GM19099 (cell line): ENCODE data around the gene LOXHD1.

Experiments used
- POLR2A ChIP-seq: IDR thresholded peaks from 3 replicates; pipeline ENCODE4 v1.6.1; 2011; ENCODE audit warnings: low read depth; ENCODE audit not compliant: insufficient read length; ENCODE audit errors: extremely low read depth

The LOXHD1 gene

DNA sequence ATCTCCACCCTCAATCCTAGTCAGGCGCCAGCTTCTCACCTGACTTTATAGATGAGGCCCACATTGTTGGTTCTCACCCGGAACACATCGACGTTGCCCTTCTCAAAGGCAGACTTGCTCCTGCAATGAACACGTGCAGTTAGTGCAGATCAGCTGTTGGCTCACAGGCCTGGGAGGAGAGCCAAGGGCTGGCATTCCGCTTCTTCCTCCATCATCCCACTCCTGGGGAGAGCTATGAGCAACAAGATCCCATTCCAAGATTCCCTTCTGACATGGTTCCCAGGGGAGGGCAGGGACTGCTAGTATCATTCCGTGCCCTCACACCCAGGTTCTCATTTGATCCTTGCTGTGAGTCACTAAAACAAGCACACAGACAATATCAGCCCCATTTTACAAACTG, 15.1 kb downstream of the LOXHD1 start:
- TF ChIP-seq POLR2A, result no peak

DNA sequence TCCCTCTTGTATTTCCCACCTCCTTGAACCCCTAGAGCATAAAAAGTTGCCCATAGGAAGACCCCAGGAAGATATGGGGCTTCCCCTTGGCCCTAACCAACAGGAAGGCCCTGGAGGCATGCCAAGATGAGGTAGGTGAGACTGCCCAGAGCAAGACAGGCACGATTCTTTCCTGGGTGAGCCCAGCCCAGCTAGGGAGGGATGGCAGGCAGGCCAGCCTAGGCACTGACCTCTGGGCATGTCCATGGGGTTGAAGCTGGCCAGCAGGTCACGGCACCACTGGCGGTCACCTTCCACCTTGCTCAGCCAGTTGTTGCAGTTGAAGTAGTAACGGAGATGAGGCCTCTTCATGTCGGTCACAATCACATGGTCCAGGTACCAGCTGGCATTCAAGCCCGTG, 17.6 kb downstream of the LOXHD1 start:
- TF ChIP-seq POLR2A, result no peak

DNA sequence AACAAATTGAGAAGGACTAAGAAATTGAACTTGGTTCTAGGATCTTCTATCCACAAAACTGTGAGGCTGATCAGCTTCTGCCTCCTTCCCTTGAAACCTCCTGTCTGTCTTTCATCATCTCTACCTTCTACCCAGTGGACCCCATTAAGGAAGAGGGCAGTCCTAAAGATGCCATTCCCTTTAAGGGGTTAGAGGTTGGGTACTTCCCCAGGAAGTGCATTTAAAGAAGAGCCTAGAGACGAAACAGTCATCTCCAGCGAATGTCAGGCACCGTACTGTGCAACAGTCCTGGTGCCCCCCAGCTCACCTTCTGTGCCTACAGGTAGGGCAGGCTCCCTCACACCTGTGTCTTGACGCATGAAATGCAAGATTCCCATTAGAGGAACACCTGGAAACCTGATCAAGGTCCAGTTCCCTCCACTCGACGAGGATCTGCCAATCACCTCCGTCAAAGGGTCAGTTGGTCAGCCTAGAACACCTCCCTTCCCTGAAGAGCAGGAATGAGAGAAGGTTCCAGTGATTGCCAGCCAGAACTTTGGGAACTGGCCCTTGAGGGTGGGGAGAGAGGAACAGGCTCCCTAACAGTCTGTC, 20.9 kb downstream of the LOXHD1 start:
- TF ChIP-seq POLR2A, result no peak

DNA sequence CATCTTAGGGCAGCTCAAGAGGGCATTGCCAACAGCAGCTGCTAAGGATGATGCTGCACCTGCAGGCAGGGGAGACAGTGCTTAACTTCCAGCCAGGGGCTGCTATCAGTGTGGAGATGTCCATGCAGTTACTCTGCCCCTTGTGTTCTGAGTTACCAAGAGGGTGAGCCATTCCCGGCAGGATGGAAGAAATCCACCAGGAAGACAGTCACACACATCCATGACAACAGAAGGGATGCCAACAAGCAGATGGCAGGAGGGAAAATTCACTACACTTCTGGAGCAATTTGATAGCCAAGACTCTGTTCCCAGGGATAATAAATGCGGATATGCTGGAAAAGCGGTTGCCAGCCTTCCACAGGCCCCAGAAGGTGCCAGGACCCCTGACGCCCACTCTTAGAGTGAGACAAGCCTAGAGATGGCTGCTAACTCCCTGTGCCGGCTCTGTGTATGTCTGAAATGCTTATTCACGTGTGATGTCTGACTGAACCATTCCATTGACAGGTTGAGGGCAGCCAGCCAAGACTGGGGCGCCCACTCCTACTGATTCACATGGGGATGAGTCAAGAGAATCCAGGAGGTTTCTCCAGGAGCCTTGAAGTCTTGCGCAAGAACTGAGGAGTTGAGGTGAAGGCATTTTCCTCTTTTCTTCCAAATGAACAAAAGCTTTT, 24.5 kb downstream of the LOXHD1 start:
- no peak for TF ChIP-seq POLR2A

DNA sequence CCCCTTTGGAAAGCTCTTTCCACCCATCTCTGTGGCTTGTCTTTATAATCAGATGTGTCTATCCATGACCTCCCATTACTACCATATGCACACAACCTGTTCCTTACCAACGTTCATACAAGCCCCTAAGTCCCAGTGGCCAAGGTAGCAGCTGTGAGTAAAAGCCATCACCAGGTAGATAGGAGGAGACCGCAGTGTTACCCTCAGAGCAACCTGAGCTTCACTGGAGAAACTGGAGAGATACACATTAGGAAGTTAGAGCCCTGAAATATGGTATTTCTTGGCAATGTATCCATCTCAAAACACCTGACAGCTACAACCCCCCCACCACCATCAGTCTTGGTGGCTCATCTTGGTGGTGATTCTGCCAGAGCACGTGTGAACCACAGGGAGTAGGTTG, 26.0 kb downstream of the LOXHD1 start:
- no peak for TF ChIP-seq POLR2A

DNA sequence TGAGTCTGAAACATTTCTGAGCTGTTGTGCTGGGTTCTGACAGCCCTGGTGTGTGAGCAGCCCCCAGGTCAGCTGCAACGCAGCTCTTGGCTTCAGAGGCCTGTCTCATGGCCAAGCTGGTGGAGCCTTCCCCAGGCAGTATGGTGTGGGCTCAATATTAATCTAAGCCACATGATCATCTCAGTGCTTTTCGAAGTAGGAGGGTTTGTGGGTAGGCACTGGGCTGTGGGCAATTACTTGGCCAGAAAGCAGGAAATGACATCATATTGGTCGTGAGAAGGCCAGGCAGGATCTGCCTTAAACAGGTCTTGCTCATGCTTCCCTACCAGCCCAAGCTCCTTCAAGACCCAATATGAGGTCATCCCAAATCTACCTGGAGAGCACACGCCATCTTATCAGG, 26.9 kb downstream of the LOXHD1 start:
- no peak for TF ChIP-seq POLR2A

DNA sequence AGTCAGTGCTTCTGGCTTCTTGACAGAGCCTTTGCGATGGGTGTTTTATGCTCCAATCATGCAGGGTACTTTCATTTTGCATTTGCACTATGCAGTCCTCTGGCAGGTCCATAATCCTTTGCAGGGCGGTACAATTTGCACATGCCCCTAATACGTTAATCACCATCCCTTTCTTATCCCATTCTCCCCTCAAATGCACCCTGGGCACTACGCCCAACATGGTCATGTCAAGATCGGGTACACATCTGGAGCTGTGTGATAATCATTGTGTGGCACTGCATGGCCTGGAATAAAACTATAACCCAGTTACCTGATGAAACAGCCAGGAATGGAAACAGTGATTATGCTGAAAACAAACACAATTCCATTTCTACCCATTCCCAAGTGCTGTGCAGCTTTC, 27.7 kb downstream of the LOXHD1 start:
- TF ChIP-seq POLR2A, result no peak

DNA sequence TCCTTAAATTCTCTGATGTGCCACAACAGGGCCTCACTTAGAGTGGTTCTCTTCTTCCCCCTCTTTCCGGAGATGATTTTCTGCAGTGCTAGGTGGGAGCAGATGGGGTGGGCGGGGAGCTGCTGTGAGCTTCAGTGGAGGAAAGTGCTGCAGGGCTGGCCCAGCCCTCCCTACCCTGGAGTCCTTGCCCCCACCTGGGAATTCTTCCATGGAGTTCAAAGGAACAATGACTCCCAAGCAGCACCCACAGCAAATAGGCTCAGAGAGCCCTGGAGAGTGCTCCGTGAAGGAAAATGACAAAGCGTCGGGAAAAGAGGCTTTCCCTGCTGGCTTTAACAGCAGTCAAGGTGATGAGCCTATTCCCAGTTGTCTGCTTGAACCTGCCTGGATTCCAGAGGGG, 28.8 kb downstream of the LOXHD1 start:
- no peak for TF ChIP-seq POLR2A

DNA sequence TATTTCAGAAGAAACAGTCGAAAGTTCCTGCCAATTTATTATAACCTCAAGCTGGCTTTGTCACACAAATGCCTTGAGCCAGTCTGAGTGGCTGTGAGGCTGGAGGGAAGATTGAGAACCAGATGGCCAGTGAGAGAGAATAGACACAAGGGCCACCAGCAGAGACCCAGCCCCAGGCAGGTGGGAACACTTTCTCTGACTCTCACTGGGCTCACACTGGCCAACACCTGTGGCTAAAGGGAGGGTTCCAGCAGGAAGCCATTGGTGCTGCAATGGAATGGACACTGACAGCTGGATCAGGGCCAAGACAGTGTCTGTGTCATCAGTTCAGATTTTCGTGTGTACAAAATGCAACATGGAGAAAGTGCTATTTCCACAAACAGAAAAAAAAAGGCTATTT, 29.9 kb downstream of the LOXHD1 start:
- TF ChIP-seq POLR2A, result no peak

DNA sequence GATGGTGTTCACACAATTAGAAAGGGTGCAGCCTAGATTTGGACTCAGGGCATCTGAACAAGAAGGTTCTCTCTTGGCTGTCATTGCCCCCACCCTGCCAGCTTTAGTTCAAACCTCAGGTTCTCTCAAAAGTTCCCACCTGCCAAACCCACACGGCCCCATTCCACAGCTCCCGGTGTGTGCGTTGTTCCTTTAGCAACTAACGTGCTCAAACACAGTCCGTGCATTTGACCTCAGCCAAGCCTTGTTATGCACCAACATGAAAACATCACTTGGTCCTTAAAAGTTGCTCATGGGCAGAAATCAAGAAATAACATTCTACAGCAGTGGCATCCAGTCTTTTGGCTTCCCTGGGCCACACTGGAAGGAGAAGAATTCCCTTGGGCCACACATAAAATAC, 32.0 kb downstream of the LOXHD1 start:
- TF ChIP-seq POLR2A, result no peak

DNA sequence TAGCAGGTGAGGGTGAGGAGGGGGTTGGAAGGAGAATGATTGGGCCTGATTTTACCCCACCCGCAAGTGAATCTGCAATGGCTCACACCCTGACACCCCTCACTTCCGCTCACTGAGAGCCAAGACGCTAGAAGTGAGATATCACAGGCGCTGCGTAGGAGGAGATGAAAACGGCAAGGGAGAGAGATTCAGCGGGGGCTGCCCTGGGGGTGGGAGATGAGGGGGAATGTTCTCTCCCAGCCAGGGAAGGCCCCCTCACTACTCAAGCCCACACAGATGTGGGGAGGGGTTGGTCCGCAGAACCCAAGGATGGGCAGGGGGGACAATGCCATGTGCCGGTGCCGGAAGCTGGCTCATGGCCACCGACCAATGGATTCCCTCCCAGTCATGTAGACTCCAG, 32.9 kb downstream of the LOXHD1 start:
- TF ChIP-seq POLR2A, result no peak

DNA sequence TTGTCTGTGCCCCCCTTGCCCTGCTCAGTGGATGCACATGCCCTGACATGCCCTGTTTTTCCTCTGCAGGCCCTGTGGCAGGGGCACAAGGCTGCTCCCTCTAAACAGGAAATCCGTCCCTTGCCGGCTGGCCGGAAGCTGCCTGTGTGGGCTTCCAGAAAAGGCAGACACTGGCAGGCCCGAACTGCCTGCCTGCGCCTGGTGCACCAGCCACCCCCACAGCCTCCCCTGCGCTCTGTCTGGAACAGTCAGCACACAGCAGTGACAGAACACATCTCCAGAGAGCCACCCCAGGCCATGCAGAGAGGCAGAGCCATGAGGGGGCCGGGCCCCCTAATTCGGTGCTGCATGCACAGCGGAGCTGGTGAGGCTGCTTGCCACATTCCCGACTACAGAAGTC, 33.5 kb downstream of the LOXHD1 start:
- TF ChIP-seq POLR2A, result no peak

DNA sequence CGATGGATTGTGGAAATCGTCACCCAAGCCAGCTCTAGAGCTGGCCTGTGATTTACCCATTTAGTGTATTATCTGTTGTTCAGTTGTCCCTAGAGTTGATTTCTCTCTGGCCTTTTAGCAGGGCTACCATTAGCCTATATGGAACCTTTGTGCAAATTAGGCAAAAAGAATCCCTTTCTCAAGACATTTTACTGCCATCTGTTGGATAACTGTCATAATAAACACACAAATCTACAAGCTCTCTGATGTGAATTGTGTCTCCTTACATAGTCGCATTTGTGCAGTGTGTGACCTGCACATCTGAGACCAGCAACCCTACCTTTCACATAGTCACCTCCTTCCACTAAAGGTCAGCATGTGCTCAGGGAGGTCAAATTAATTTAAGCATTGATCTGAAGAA, 34.0 kb downstream of the LOXHD1 start:
- TF ChIP-seq POLR2A, result no peak

DNA sequence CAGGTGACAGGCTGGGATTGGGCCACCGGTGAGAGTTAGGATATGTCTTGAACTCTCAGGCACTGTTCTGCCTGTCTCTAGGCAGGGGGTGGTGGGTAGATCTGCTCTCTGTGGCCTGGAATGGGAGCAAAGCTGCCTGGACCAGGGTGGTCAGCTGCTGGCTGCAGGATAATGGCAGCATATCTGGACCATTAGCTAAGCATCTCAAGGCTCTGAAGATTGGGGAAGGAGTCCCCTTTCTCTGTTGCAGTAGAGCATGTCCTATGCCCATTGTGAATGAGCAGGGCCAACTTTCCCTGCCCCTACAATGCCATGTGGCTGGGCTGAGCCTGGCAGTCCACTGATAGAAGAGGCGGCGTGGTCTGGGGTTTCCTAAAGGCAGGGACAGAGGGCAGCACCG, 34.6 kb downstream of the LOXHD1 start:
- TF ChIP-seq POLR2A, result no peak

DNA sequence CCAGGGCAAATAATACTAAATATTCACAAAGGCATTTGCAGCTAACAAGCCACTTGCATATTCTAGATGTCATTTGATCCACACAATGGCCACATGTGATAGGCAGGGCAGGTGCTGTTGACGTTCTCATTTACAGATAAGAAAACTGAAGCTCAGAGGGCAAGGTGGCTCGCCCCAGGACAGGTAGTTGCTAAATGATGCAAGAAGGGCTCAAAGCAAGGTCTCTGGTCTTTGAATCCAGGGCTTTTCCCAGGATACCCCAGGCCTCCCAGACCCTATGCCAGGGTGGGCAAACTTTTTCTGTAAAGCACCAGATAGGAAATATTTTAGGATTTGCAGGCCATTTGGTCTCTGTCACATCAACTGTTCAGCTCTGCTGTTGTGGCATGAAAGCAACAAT, 35.1 kb downstream of the LOXHD1 start:
- no peak for TF ChIP-seq POLR2A

DNA sequence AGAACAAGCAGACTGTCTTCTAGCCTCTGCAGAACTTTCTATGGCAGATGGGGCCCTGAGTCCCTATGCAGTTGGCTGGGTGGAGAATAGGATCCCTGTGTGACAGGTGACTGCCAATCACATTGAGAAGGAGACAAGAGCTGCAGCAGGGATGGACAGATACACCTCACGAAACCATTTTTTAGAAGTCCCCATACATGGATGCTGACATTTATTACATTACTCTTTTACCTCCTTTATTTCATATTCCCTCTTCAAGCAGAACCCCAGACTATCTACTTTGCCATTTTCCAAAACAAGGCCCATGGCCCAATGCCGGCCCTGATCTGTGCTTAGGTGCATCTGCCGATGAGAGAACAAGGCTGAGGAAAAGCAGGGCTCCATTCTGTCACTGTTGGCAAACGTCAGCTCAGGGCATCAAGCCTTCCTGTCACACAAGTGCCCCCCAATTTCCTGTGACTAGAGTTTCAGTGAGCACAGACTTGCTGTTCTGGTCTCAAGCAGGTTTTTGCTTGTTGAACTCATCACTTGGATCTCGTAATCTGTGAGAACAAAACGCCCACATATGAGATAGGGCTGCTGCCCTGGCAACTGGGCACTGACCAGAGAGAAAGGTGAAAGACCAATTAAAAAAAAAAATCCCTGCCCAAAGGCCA, 35.8 kb downstream of the LOXHD1 start:
- TF ChIP-seq POLR2A, result no peak
